T-helper 2 cell treated with Interferon-gamma antibody and Interleukin-4, amounts not matched to agents 5 μg/mL and 100 μg/mL, for 36 hours (primary cell): ENCODE results near the gene LCOR.
A peak's percentile ranks its signal among the peaks of the same experiment; 100 is the strongest.

ENCODE experiments used
- DNase-seq: peaks from one replicate; pipeline ENCODE4 v3.0.0; 2021; ENCODE audit warnings: low spot score
- H3K27ac Mint-ChIP-seq: one replicate; pipeline ENCODE4 v1.8.0; 2021; ENCODE audit warnings: mild to moderate bottlenecking, mixed read lengths
- H3K27me3 Mint-ChIP-seq: one replicate; pipeline ENCODE4 v1.8.0; 2021; ENCODE audit warnings: low read depth, mixed read lengths
- H3K36me3 Mint-ChIP-seq: one replicate; pipeline ENCODE4 v1.8.0; 2021; ENCODE audit warnings: low read depth, mixed read lengths
- H3K4me1 Mint-ChIP-seq: one replicate; pipeline ENCODE4 v1.8.0; 2021; ENCODE audit warnings: low read depth, mixed read lengths
- H3K4me3 Mint-ChIP-seq: one replicate; pipeline ENCODE4 v1.8.0; 2022; ENCODE audit warnings: mild to moderate bottlenecking, moderate library complexity, mixed read lengths
- H3K9me3 Mint-ChIP-seq: one replicate; pipeline ENCODE4 v1.8.0; 2021; ENCODE audit warnings: mixed read lengths

The LCOR gene

GRCh38 chr10:97016728-97017473, 184.8 kb downstream of the LCOR start:
- Mint-ChIP-seq H3K27ac (peak overlapping the region; percentile 89), H3K36me3 (no peaks in the 10 kb centered on the region), H3K27me3 (no peaks in the 10 kb centered on the region), H3K4me3 (peak overlapping the region; percentile 75), H3K4me1 (peaks cover 18% of the 10 kb centered on the region), H3K9me3 (no peaks in the 10 kb centered on the region)
- peak; percentile 50 for DNase-seq

- H3K4me3 Mint-ChIP-seq, result no peak overlapping the region
- H3K36me3 Mint-ChIP-seq, result no peaks in the 10 kb centered on the region
- peaks cover 18% of the 10 kb centered on the region for H3K4me1 Mint-ChIP-seq
- H3K27me3 Mint-ChIP-seq, result no peaks in the 10 kb centered on the region
- peak overlapping the region; percentile 89 for H3K27ac Mint-ChIP-seq
- H3K9me3 Mint-ChIP-seq, result no peaks in the 10 kb centered on the region
- no peak for DNase-seq
Observed at GRCh38 chr10:97017474-97017903, 185.4 kb downstream of the LCOR start.

GRCh38 chr10:97018251-97019212, 186.4 kb downstream of the LCOR start:
- Mint-ChIP-seq H3K36me3 (no peaks in the 10 kb centered on the region), H3K4me3 (no peak overlapping the region), H3K27me3 (no peaks in the 10 kb centered on the region), H3K27ac (no peak overlapping the region), H3K9me3 (no peaks in the 10 kb centered on the region), H3K4me1 (peaks cover 18% of the 10 kb centered on the region)
- no peak for DNase-seq

GRCh38 chr10:97019213-97019844, 187.2 kb downstream of the LCOR start:
- Mint-ChIP-seq H3K4me1 (peaks cover 18% of the 10 kb centered on the region), H3K27me3 (no peaks in the 10 kb centered on the region)
- no peak for DNase-seq

GRCh38 chr10:97020452-97021400, 188.6 kb downstream of the LCOR start:
- Mint-ChIP-seq H3K4me1 (peaks cover 12% of the 10 kb centered on the region), H3K27me3 (no peaks in the 10 kb centered on the region), H3K4me3 (no peak overlapping the region), H3K27ac (no peak overlapping the region), H3K9me3 (no peaks in the 10 kb centered on the region), H3K36me3 (no peaks in the 10 kb centered on the region)
- no peak for DNase-seq

More at GRCh38 chr10:97019213-97019844, 187.2 kb downstream of the LCOR start:
- H3K9me3 Mint-ChIP-seq, result no peaks in the 10 kb centered on the region
- no peak overlapping the region for H3K4me3 Mint-ChIP-seq
- no peaks in the 10 kb centered on the region for H3K36me3 Mint-ChIP-seq
- H3K27ac Mint-ChIP-seq, result no peak overlapping the region

GRCh38 chr10:97022616-97023015, 190.5 kb downstream of the LCOR start:
- Mint-ChIP-seq H3K27ac (no peak overlapping the region), H3K9me3 (no peaks in the 10 kb centered on the region), H3K4me3 (no peak overlapping the region), H3K36me3 (no peaks in the 10 kb centered on the region), H3K27me3 (peaks cover 2% of the 10 kb centered on the region), H3K4me1 (peaks cover 1% of the 10 kb centered on the region)
- no peak for DNase-seq

GRCh38 chr10:97023401-97024167, 191.5 kb downstream of the LCOR start:
- H3K27me3 Mint-ChIP-seq, result peaks cover 8% of the 10 kb centered on the region
- no peak for DNase-seq
- no peaks in the 10 kb centered on the region for H3K36me3 Mint-ChIP-seq
- H3K4me1 Mint-ChIP-seq, result peaks cover 1% of the 10 kb centered on the region
- no peak overlapping the region for H3K27ac Mint-ChIP-seq
- no peak overlapping the region for H3K4me3 Mint-ChIP-seq
- no peaks in the 10 kb centered on the region for H3K9me3 Mint-ChIP-seq

GRCh38 chr10:97024168-97025073, 192.3 kb downstream of the LCOR start:
- no peak for DNase-seq
- no peaks in the 10 kb centered on the region for H3K9me3 Mint-ChIP-seq
- no peak overlapping the region for H3K4me3 Mint-ChIP-seq
- H3K27me3 Mint-ChIP-seq, result peaks cover 12% of the 10 kb centered on the region
- no peaks in the 10 kb centered on the region for H3K36me3 Mint-ChIP-seq
- no peak overlapping the region for H3K27ac Mint-ChIP-seq
- H3K4me1 Mint-ChIP-seq, result peaks cover 1% of the 10 kb centered on the region

GRCh38 chr10:97025613-97026242, 193.6 kb downstream of the LCOR start:
- Mint-ChIP-seq H3K4me3 (no peak overlapping the region), H3K27me3 (peaks cover 15% of the 10 kb centered on the region), H3K4me1 (peaks cover 1% of the 10 kb centered on the region), H3K36me3 (no peaks in the 10 kb centered on the region), H3K9me3 (no peaks in the 10 kb centered on the region), H3K27ac (no peak overlapping the region)
- peak; percentile 52 for DNase-seq

GRCh38 chr10:97028126-97028831, 196.2 kb downstream of the LCOR start:
- Mint-ChIP-seq H3K4me3 (no peak overlapping the region), H3K27ac (no peak overlapping the region), H3K36me3 (no peaks in the 10 kb centered on the region), H3K9me3 (no peaks in the 10 kb centered on the region), H3K27me3 (peaks cover 15% of the 10 kb centered on the region), H3K4me1 (peaks cover 1% of the 10 kb centered on the region)
- no peak for DNase-seq

- peaks cover 15% of the 10 kb centered on the region for H3K27me3 Mint-ChIP-seq
- peaks cover 1% of the 10 kb centered on the region for H3K4me1 Mint-ChIP-seq
- H3K4me3 Mint-ChIP-seq, result no peak overlapping the region
Observed at GRCh38 chr10:97028832-97029178, 196.7 kb downstream of the LCOR start.

More at GRCh38 chr10:97028832-97029178, 196.7 kb downstream of the LCOR start:
- no peak for DNase-seq
- Mint-ChIP-seq H3K9me3 (no peaks in the 10 kb centered on the region), H3K27ac (no peak overlapping the region), H3K36me3 (no peaks in the 10 kb centered on the region)
